GM19397 (cell line): ENCODE measurements around the gene C10orf143.

Source experiments
- ATAC-seq: cut with Tn5 transposase; IDR thresholded peaks from one replicate; pipeline ENCODE4 v1.9.1; 2021; ENCODE audit warnings: mild to moderate bottlenecking, moderate library complexity; ENCODE audit not compliant: unreplicated experiment

Gene C10orf143

DNA sequence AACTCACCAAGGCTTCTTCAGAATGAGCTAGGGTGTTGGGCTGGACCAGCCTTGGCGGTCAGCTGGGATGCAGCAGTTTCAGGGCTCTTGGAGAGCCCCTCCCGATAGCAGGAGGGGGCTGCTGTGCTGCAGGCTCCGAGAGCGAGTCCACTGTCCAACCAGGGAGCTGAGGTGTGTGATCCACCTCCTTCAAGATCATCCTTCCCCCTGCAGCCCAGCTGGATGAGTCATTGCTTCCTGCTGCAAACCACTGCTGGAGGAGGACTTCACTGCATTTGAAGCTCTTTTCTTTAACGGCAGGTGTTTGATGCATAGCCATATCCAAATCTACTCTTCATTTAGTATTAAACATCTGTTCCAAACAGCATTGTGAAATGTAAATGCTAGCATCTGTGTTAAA is 92.4 kb downstream of the C10orf143 start:
- no peak for ATAC-seq

DNA sequence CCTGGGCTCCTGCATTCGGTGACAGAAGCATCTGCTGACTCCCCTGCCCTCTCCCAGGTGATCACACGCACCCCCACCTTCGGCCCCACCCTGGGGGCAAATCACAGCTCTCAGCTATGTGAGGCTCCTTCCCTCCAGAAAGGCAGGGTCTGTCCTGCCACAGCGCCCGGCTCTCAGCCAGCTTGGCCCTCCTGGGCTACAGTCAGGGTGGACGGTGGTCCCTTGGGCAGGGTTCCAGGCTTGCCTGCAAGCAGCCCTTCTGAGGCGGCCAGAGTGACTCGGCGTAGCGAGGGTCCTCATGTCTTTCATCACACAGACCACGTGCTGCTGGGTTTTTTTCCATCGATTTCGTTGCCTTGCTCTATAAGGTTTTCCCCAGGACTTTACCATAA is 93.0 kb downstream of the C10orf143 start:
- no peak for ATAC-seq

DNA sequence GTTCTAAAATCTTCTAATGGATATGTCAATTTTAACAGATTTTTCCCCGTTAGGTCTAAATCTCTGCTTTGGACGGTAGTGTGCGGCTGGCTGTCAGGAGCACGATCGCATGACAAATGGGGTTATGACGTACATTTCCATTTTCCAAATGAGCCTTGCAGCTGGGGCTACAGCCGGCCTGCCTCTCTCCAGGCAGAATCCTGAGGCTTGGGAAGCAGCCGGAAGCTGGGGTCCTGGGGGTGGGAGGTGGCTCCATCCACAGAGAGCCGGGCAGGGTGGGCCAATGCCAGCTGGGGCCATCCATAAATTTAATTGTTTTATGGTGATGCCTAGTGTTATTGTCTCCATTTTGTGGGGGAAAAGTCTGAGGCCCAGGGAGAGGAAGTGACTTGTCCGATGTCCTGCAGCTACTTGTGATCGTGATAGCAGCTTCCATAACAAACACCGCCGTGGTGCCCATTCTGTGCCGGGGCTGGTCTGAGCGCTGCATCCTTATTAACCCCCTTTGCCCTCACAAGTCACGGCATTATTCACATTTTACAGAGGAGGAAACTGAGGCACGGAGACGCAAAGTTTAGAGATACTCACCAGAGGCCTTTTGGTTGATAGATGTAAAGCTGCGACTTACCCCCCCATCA is 93.5 kb downstream of the C10orf143 start:
- ATAC-seq, result no peak

DNA sequence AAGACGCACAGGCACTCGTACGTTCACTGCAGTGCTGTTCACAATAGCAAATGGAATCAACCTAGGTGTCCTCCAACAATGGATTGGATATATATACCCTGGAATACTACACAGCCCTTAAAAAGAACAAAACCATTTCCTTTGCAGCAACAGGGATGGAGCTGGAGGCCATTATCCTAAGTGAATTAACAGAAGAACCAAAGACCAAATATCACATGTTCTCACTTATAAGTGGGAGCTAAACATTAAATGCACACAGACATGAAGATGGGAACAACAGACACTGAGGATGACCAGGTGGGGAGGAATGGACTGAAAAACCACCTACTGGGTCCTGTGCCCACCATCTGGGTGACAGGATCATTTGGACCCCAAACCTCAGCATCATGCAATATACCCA is 94.5 kb downstream of the C10orf143 start:
- no peak for ATAC-seq

DNA sequence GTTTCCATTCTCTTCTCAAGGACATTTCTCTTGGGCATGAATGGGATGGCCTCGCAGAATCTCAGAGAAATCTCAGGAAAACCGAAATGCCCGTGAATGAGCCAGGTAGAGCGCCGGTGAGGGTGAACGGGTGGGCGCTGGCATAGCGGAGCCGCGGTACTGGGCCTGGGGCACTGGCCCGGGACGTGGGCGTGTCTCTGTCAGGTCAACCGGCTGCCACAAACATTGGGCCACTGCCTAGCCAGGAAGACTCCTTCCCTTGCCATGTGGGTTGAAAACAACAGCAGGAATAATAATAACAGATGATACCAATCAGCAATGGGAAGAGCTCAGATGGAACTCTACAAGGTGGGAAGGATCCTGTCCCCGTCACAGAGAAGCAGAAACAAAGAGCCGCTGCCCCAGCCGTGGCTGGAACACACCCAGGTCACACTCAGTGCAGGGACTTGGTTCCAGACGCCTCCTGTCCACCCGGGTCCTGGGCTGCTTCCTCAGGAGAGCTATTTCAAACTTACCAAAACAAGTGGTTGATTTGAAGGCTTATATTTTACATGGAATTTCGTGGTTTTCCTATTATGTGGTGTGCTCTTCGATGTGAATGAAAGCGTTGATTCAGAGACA is 95.4 kb downstream of the C10orf143 start:
- ATAC-seq, result no peak

DNA sequence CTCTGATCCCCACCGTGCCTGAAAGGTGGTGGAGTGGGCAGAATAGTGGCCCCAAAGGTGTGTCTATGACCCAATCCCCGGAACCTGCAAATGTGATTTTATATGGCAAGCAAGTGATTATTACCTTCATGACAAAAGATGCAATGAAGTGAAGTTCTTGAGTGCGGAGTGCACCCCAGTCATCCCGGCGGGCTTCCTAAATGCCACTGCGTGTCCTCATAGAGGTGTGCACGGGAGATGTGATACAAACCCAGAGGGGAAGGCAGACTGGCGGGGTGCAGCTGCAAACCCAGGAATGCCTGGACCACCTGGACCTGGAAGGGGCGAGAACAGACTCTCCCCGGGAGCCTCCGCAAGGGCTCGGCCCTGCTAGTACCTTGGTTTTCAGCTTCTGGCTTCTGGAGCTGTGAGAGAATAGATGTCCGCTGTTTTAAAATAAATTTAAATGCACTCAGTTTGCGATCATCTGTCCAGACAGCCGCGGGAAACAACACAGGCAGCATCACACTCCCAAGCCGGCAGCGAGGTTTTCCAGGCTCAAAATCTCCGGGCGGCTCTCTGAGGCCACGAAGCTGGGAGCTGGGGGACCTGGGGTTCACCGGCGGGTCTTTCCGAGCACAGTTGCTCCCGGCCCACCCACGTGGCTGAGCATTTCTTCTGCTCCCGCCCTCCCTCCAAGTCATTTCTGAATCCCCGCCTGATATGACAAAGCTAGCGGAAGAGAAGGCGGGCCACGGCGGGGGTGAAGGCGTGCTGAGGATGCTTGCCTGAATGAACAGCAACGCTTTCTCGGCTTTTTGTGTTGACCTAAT is 96.2 kb downstream of the C10orf143 start:
- no peak for ATAC-seq
